Left colon (tissue), 2 donors: ENCODE results near the gene SMIM27. TPM values are rescaled to one million over a fixed set of nuclear protein-coding genes. Genes with fewer than 3 reads are reported as not detected.
A peak's percentile ranks its signal among the peaks of the same experiment; 100 is the strongest.
"Not testable (repeated sequence)": the region's sequence is repeated elsewhere in the genome, so short reads cannot be mapped to it uniquely, and the experiment has no call there.

ENCODE experiments used
- ATAC-seq: fragments of 200-7000 bp; cut with Tn5 transposase; one replicate; pipeline ENCODE4 v1.9.1; 2020; ENCODE audit warnings: mild to moderate bottlenecking, moderate library complexity
- DNase-seq, 2 donors: peaks; one replicate each; pipeline ENCODE4 v3.0.0-alpha.2; 2020
- intact Hi-C, 2 donors: fragments of 100-400 bp; cut with DNase I in 1 of 2; cut with micrococcal nuclease in 1 of 2; formaldehyde crosslinking; loops; one replicate each; pipeline versions ENCODE4 v1.11.2 to v1.14.0; 2022; cut with DNase I, micrococcal nuclease
- long read RNA-seq: library from polyadenylated mRNA; unstranded; transcript quantifications from one replicate; pipeline ENCODE4 v2.0.0, GENCODE V29; 2021
- total RNA-seq, 2 donors: library from RNA; stranded (reverse); fragmentation: NEBNext Ultra II Directional; extraction: Animal tissue kit (Norgen Biotek cat#: 25700); gene quantifications; one replicate each; pipeline ENCODE4 v1.2.1, GENCODE V29; 2021
- donor health status: DM: no; HTN: no; CAD: no.
- donor health status: DM: yes; HTN: yes; CAD: no.

SMIM27 gene
- total RNA-seq, result 10 to 100 TPM in 1 of 2 donors, 1 to 10 TPM in 1; 8.8 to 11.2 TPM
- long read RNA-seq, partial matches to known transcripts, result 7 of 9 reads
- long read RNA-seq, other reads (novel, unspliced or antisense), result 0 of 9 reads

- peak; percentile 91 for ATAC-seq
- intact Hi-C loops, result no loop called here
- DNase-seq, result peak; percentile 87 to 93
These were observed at the start of gene SMIM27, which contains the start of gene TOPORS for GRCh38 chr9:32552172-32552872. TSS of gene SMIM27 (plus strand) at chr9:32552327. CDS start at chr9:32552435, 108 bp downstream. TSS of gene TOPORS (minus strand) at chr9:32552586. CDS start at chr9:32552436, 150 bp downstream.

GRCh38 chr9:32502464-32502863 lies 49.7 kb upstream of the SMIM27 start:
- DNase-seq (no peak), ATAC-seq (no peak)
- intact Hi-C loops, result no loop called here

GRCh38 chr9:32503008-32503407 lies 49.1 kb upstream of the SMIM27 start:
- ATAC-seq, result no peak
- no peak for DNase-seq
- intact Hi-C loops, result no loop called here

- ATAC-seq (no peak), DNase-seq (no peak)
- intact Hi-C loops, result no loop called here
These were observed 43.4 kb upstream of the SMIM27 start for GRCh38 chr9:32508728-32509127.

- DNase-seq, result no peak
- no peak for ATAC-seq
- intact Hi-C loops, result no loop called here
These were observed 35.9 kb upstream of the SMIM27 start for GRCh38 chr9:32516241-32516640.

- no peak for DNase-seq
- no peak for ATAC-seq
- intact Hi-C loops, result no loop called here
These were observed 33.9 kb upstream of the SMIM27 start for GRCh38 chr9:32518276-32518675.

GRCh38 chr9:32523910-32524309 lies 28.2 kb upstream of the SMIM27 start:
- no peak for ATAC-seq
- intact Hi-C loops, result loop anchor here in 1 of 2 donors (5.0 kb wide), 1 partner anchor 48 kb away; the partner anchor contains the start of gene NDUFB6
- no peak for DNase-seq

- not testable (repeated sequence) for ATAC-seq, DNase-seq
- intact Hi-C loops, result loop anchor here in 1 of 2 donors (5.0 kb wide), 1 partner anchor 48 kb away; the partner anchor contains the start of gene NDUFB6
These were observed 27.6 kb upstream of the SMIM27 start for GRCh38 chr9:32524558-32524891.

GRCh38 chr9:32524892-32525708 lies 27.0 kb upstream of the SMIM27 start:
- intact Hi-C loops, result loop anchor here in 1 of 2 donors (5.0 kb wide), 1 partner anchor 47 kb away; the partner anchor contains the start of gene NDUFB6
- ATAC-seq (peak; percentile 72), DNase-seq (peak in 1 of 2 donors; percentile 29)

GRCh38 chr9:32525709-32526030 lies 26.5 kb upstream of the SMIM27 start:
- ATAC-seq, result no peak
- intact Hi-C loops, result no loop called here
- no peak for DNase-seq

- peak; percentile 89 for ATAC-seq
- peak; percentile 95 to 98 for DNase-seq
- intact Hi-C loops, result no loop called here
These were observed 26.0 kb upstream of the SMIM27 start, which contains the start of gene RIGI for GRCh38 chr9:32526041-32526706. TSS of gene RIGI (minus strand) at chr9:32526196. CDS start at chr9:32526166, 30 bp downstream.

GRCh38 chr9:32526707-32527048 lies 25.4 kb upstream of the SMIM27 start:
- DNase-seq (no peak), ATAC-seq (no peak)
- intact Hi-C loops, result no loop called here

- DNase-seq, result no peak
- intact Hi-C loops, result no loop called here
- ATAC-seq, result no peak
These were observed 18.8 kb upstream of the SMIM27 start for GRCh38 chr9:32533336-32533735.

GRCh38 chr9:32533816-32534215 lies 18.3 kb upstream of the SMIM27 start:
- intact Hi-C loops, result no loop called here
- DNase-seq (no peak), ATAC-seq (no peak)

GRCh38 chr9:32543047-32543446 lies 9.1 kb upstream of the SMIM27 start:
- ATAC-seq, result no peak
- no peak for DNase-seq
- intact Hi-C loops, result no loop called here

GRCh38 chr9:32545884-32546283 lies 6.2 kb upstream of the SMIM27 start:
- no peak for ATAC-seq
- intact Hi-C loops, result no loop called here
- no peak for DNase-seq

- ATAC-seq, intact Hi-C loops, DNase-seq: not testable (repeated sequence)
These were observed 3.9 kb upstream of the SMIM27 start for GRCh38 chr9:32548213-32548612.

GRCh38 chr9:32550150-32550561 lies 2.0 kb upstream of the SMIM27 start:
- ATAC-seq, result no peak
- DNase-seq, result no peak
- intact Hi-C loops, result no loop called here

- DNase-seq (peak; percentile 92 to 93), ATAC-seq (peak; percentile 76)
- intact Hi-C loops, result no loop called here
These were observed 1.4 kb upstream of the SMIM27 start for GRCh38 chr9:32550562-32551275.
